HG03432 (cell line): ENCODE measurements around the gene FRMD4A.

Experiments used
- ATAC-seq: cut with Tn5 transposase; IDR thresholded peaks from one replicate; pipeline ENCODE4 v1.9.1; 2021; ENCODE audit warnings: mild to moderate bottlenecking, moderate library complexity; ENCODE audit not compliant: unreplicated experiment

Gene FRMD4A

GRCh38 chr10:14024329-14025202 lies 306.2 kb downstream of the FRMD4A start:
- peak; percentile 54 for ATAC-seq

DNA sequence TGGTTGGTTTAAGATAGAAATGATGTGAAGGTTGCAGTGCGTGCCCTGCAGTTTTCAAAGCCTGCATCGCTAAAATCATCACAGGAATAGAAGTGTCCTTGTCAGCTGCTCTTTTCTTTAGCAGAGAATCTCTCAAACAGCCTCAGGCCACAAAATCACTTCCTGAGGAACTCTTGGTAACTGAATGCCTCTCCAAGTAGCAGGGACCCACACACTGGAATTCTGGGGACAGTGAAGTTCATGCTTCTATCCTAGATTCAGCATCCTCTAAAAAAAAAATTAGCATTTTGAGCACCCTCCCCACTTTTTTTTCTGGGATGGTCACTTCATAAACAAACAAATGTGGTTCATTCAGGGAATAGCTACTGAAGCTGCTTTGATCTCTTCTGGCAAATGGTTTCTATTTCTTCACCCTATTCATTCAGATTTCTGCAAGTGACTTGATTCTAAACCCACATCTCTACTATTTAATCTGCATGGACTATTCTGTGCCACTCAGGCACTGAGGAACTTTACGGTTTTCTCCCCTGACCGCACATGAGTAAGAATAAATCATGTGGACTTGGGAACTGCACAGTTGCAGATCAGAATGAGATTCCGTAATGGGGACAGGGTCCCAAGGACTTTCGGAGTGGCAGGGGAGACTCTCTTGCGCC lies 306.9 kb downstream of the FRMD4A start:
- no peak for ATAC-seq

DNA sequence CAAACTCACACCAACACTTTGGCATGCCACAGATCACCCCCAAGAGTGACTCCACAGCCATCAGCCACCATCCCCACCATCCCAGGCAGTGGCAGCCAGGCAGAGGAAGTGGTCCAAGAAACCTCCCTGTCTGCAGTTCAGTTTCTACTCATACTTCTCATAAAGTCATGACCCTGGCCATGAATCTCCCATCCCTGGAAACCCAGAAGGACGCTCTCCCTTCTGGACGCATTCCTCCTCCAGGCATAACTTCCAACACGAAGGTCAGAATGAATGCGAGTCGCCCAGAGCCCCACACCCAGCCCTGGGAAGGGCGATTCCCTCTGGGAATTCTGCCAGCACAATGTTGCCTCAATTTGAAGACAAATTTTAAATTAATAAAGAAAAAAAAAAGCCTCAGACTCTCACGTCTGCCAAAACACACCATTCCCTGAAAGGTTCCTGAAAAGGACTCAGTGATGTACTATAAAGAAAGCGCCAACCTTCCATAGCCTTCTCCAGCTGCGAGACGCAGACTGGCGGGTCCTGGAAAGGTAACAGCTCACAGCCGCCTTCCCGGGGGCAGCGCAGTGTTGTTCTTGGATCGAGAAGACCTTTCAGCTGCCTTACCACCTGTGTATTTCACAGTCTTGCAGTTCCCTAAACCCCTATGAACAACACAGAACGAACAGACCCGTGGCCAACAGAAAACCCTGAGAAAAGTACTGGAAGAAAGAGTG lies 307.6 kb downstream of the FRMD4A start:
- no peak for ATAC-seq

GRCh38 chr10:14022052-14022451 lies 308.7 kb downstream of the FRMD4A start:
- ATAC-seq: no peak

DNA sequence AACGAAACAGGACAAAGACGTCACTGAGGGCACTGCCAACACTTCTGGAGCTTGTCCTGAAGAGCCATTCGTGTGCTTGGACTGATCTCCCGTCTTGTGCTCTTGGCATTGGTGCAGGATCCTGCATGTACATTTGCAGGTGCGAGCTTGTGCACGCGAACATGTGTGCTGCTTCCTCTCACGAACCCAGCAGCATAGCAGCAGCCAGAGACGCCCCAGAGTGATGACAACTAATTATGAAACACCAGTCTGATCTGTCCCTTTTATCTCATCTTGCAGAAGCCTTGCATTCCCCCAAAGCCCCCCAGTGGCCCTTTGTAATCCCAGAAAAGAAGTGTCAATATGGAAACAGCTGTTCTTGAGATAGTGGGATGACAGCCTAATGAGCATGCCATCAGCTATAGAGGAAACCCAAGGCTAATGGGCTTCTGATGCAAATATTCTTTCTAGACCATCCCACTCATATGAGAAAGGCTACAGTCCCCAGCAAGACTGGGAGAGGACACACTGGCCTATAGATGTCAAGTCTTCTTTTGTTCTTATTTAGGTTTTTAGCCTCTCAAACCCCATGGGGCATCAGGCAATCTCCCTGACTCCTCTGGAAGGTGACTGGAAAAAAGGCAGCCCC lies 310.6 kb downstream of the FRMD4A start:
- no peak for ATAC-seq

DNA sequence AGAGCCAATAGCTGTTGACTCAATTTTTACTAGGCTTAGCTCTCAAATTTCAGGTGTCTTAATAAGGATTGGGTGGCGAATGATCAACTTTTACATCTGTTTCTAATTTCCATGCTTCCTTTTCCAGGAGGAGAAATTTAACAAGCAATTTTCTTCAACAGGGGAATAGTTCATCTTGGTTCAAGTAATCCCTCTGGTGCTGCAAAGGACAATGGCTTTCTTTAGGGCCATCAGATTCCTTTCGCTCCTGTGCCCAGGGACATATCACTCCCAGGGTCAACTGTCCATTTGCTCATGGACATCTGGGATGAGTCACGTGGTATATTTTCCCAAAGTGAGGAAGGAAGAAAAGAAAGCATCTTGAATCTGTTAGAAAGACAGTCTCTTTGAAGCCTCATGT lies 313.3 kb downstream of the FRMD4A start:
- ATAC-seq: no peak

DNA sequence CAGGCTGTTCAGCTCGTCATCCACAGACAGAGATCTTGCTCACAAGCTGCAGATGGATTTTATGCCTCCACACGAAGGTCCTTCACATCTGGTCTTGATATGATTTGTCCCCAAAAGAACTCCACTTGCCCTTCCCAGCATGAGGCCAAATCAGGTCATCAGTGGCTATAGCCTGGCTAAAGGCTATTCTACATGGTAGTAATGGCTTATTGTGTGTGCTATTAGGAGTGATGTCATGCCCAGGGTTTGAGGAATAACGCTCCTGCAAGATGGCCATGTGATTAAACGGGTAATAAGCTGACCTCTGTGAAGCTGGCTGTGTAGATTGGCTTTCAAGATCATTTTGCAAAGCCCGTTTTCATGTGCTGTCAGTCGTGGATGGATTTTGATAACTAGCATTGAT lies 313.8 kb downstream of the FRMD4A start:
- no peak for ATAC-seq

DNA sequence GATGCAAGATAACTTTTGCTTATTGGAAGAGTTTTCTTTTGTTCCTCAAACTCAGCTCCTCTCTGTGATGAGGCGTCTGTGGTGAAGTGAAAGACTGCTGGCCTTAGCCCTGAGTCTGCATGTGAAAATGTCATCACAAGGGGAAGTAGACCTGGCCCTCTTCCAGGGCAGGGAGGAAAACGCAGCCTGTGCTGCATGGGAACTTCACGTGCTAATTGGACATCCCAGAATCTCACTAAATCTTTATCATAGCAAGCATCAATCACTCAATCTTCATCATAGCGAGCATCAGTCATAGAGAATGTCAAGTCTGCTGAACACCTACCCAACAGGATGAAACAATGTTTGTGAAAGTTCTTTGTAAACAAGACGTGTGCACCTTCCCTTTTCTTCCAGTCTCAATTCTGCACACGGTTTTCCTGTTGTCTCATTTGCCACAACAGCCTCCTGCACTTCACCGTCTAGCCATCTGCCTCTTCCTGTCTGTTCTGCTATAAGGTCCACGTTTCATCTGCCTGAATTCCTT lies 314.6 kb downstream of the FRMD4A start:
- no peak for ATAC-seq

DNA sequence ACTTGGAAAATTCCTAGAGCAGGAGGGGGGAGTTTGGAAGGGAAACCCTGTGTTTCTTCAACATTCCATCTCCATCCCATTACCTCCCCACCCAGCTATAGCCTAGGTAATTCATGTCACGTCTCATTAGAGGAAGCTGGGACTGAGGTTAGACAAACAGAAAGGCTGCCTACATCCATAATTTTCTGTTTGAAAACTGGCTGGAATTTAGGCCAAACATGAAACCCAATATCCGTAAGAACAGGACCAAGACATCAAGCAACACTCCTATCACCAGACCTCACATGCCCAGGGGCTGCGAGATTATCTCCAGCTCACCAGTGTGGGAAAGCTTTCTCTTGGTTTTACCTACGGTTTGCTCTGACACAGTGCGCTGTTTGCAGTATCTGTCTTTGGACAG lies 316.3 kb downstream of the FRMD4A start:
- no peak for ATAC-seq

GRCh38 chr10:14010769-14011574 lies 319.8 kb downstream of the FRMD4A start:
- no peak for ATAC-seq

GRCh38 chr10:14010101-14010558 lies 320.6 kb downstream of the FRMD4A start:
- peak; percentile 27 for ATAC-seq

DNA sequence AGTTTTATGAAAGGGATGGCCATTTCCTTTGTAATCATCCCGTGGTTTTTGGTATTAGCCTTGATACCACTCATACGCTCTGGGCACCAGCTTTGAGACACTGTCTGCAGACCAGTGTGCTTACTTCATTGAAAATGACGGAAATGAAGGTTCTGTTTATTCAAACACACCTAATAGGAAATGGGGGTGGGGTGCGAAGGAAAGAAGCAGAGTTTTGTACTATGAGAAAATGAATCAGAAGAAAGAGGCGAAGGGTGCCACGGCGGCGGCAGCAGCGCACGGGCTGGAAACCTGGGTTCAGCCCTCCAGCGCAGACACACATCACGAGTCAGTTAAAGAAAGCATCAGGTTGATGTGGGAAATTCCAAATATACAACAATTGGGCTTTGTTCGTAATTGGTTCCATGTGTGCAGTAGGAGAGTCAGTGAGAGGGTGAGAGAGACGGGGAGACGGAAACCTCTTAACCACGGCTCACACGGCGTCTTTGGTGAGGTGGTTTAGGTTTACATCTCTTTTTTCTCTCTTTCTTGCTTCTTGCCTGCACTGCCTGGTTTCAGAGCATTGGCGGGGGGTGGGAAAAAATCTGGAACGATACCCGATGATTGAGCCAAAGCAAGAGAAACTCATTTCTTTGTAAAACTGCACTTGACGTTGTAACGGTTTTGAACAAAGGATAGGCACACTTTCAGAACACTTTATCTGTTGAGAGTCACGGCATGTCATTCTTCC lies 321.2 kb downstream of the FRMD4A start:
- ATAC-seq: peak; percentile 61

- no peak for ATAC-seq
These were observed 322.0 kb downstream of the FRMD4A start for GRCh38 chr10:14008740-14009080.

- ATAC-seq: no peak
These were observed 326.2 kb downstream of the FRMD4A start for GRCh38 chr10:14004536-14004935.

- ATAC-seq: no peak
These were observed 327.1 kb downstream of the FRMD4A start for GRCh38 chr10:14003517-14004184.

- no peak for ATAC-seq
These were observed 329.3 kb downstream of the FRMD4A start for GRCh38 chr10:14001298-14002040.

- ATAC-seq: no peak
These were observed 332.4 kb downstream of the FRMD4A start for GRCh38 chr10:13998163-13998835.

DNA sequence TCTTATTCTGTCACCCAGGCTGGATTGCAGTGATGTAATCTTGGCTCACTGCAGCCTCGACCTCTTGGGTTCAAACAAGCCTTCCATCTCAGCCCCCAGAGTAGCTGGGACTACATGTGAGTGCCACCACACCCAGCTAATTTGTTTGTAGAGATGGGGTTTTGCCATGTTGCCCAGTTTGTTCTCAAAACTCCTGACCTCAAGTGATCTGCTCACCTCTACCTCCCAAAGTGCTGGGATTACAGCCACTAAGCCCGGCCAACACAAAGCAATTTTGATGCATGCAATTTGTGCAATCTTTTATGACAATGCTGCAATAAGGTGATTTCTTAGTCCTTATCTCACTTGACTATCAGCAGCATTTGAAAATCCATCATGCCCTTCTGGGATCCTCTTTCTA lies 333.1 kb downstream of the FRMD4A start:
- ATAC-seq: no peak
